Left lung (tissue), 10 donors: Measurements from ENCODE around the gene FILIP1L. TPM values are rescaled to one million over a fixed set of nuclear protein-coding genes. Genes with fewer than 3 reads are reported as not detected.
A peak's percentile ranks its signal among the peaks of the same experiment; 100 is the strongest.

Experiments used
- ATAC-seq: fragments of 200-7000 bp; cut with Tn5 transposase; one replicate; pipeline ENCODE4 v1.9.1; 2020; ENCODE audit warnings: moderate library complexity
- DNase-seq, 4 donors: peaks; one replicate each; pipeline ENCODE4 v3.0.0-alpha.2; 2013 to 2020
- H3K27ac ChIP-seq, 2 donors: fragments of 200-600 bp; sonication (generic) in 1 of 2; one replicate each; pipeline versions ENCODE4 v1.5.0 to v1.8.0; 2020 to 2021
- H3K27me3 ChIP-seq, 2 donors: fragments of 200-600 bp; sonication (generic) in 1 of 2; one replicate each; pipeline versions ENCODE4 v1.5.0 to v1.8.0; 2020 to 2021
- H3K36me3 ChIP-seq, 2 donors: fragments of 200-600 bp; sonication (generic) in 1 of 2; one replicate each; pipeline versions ENCODE4 v1.5.0 to v1.8.0; 2020 to 2021
- H3K4me1 ChIP-seq, 2 donors: fragments of 200-600 bp; one replicate each; pipeline ENCODE4 v1.8.0; 2021
- H3K4me3 ChIP-seq, 2 donors: fragments of 200-600 bp; sonication (generic) in 1 of 2; one replicate each; pipeline versions ENCODE4 v1.5.0 to v1.8.0; 2020 to 2021; ENCODE audit warnings: mild to moderate bottlenecking in 1 of 2
- H3K9me3 ChIP-seq, 2 donors: fragments of 200-600 bp; sonication (generic) in 1 of 2; one replicate each; pipeline versions ENCODE4 v1.5.0 to v1.8.0; 2020 to 2021
- CTCF ChIP-seq, 2 donors: fragments of 200-600 bp; sonication (generic) in 1 of 2; IDR thresholded peaks; one replicate each; pipeline versions ENCODE4 v1.5.0 to v1.8.0; 2021; ENCODE audit warnings: antibody characterized with exemption in 2 of 2
- intact Hi-C, 2 donors: fragments of 100-400 bp; cut with DNase I; formaldehyde crosslinking; loops; one replicate each; pipeline versions ENCODE4 v1.11.2 to v1.14.2; 2022
- polyA plus RNA-seq, 6 donors: library from polyadenylated mRNA; unstranded; fragments of 120-200 nt; gene quantifications; one replicate each; pipeline ENCODE4 v1.2.1, GENCODE V29; 2013; ENCODE audit not compliant: insufficient read length in 6 of 6
- total RNA-seq, 2 donors: library from RNA; stranded (reverse); fragmentation: NEBNext Ultra II Directional; extraction: Animal tissue kit (Norgen Biotek cat#: 25700); gene quantifications; one replicate each; pipeline ENCODE4 v1.2.1, GENCODE V29; 2021
- donor health status: DM: no; HTN: yes; CAD: no.
- donor health status: DM: no; HTN: no; CAD: no.

Gene FILIP1L
- total and polyA plus RNA-seq, 8 donors, result 10.6 to 68.9 (median 14.8) TPM

- no peak for TF ChIP-seq CTCF (IDR thresholded peaks at IDR 0.05)
- Histone ChIP-seq H3K36me3 (no peaks in the 10 kb centered on the region), H3K27me3 (no peaks in the 10 kb centered on the region), H3K27ac (no peak overlapping the region), H3K9me3 (no peaks in the 10 kb centered on the region), H3K4me1 (peaks cover 7 to 40% of the 10 kb centered on the region in 2 donors), H3K4me3 (no peak overlapping the region)
- intact Hi-C loops, result loop anchor here in 1 of 2 donors (5.0 kb wide), 1 partner anchor 190 kb away; no protein-coding TSS in a partner anchor
- ATAC-seq, result no peak
- no peak for DNase-seq
Measured at GRCh38 chr3:100067589-100067988, 46.7 kb downstream of the FILIP1L start.

GRCh38 chr3:100063929-100064461, 50.3 kb downstream of the FILIP1L start:
- Histone ChIP-seq H3K27me3 (no peaks in the 10 kb centered on the region), H3K9me3 (no peaks in the 10 kb centered on the region), H3K4me3 (no peak overlapping the region), H3K36me3 (no peaks in the 10 kb centered on the region), H3K27ac (peak overlapping the region; percentile 48 to 70), H3K4me1 (peaks cover 1 to 34% of the 10 kb centered on the region in 2 donors)
- DNase-seq (peak in 1 of 4 donors; percentile 22), ATAC-seq (peak; percentile 32)
- no peak for TF ChIP-seq CTCF (IDR thresholded peaks at IDR 0.05)
- intact Hi-C loops, result no loop called here

GRCh38 chr3:100062665-100063064, 51.6 kb downstream of the FILIP1L start:
- Histone ChIP-seq H3K27ac (no peak overlapping the region), H3K27me3 (no peaks in the 10 kb centered on the region), H3K36me3 (no peaks in the 10 kb centered on the region), H3K9me3 (no peaks in the 10 kb centered on the region), H3K4me1 (peaks cover 0 to 30% of the 10 kb centered on the region in 2 donors), H3K4me3 (no peak overlapping the region)
- ATAC-seq, result no peak
- intact Hi-C loops, result no loop called here
- no peak for DNase-seq
- no peak for TF ChIP-seq CTCF (IDR thresholded peaks at IDR 0.05)

GRCh38 chr3:100060685-100061484, 53.4 kb downstream of the FILIP1L start:
- intact Hi-C loops, result no loop called here
- DNase-seq (no peak), ATAC-seq (no peak)
- Histone ChIP-seq H3K4me1 (peaks cover 0 to 30% of the 10 kb centered on the region in 2 donors), H3K9me3 (no peaks in the 10 kb centered on the region), H3K4me3 (no peak overlapping the region), H3K27me3 (no peaks in the 10 kb centered on the region), H3K36me3 (no peaks in the 10 kb centered on the region), H3K27ac (no peak overlapping the region)
- TF ChIP-seq CTCF (IDR thresholded peaks at IDR 0.05), result no peak

- H3K4me3 ChIP-seq, result no peak overlapping the region
- no peak overlapping the region for H3K27ac ChIP-seq
- TF ChIP-seq CTCF (IDR thresholded peaks at IDR 0.05), result no peak
- peaks cover 0 to 25% of the 10 kb centered on the region in 2 donors for H3K4me1 ChIP-seq
- intact Hi-C loops, result no loop called here
- no peaks in the 10 kb centered on the region for H3K9me3 ChIP-seq
- ATAC-seq (no peak), DNase-seq (no peak)
- H3K27me3 ChIP-seq, result no peaks in the 10 kb centered on the region
- H3K36me3 ChIP-seq, result no peaks in the 10 kb centered on the region
Measured at GRCh38 chr3:100059472-100059871, 54.8 kb downstream of the FILIP1L start.
